ENCODE measurements around the gene MED6.

GRCh38 chr14:70597731-70598130 is 2.7 kb downstream of the MED6 start:
- TF ChIP-seq, protein P1, sequence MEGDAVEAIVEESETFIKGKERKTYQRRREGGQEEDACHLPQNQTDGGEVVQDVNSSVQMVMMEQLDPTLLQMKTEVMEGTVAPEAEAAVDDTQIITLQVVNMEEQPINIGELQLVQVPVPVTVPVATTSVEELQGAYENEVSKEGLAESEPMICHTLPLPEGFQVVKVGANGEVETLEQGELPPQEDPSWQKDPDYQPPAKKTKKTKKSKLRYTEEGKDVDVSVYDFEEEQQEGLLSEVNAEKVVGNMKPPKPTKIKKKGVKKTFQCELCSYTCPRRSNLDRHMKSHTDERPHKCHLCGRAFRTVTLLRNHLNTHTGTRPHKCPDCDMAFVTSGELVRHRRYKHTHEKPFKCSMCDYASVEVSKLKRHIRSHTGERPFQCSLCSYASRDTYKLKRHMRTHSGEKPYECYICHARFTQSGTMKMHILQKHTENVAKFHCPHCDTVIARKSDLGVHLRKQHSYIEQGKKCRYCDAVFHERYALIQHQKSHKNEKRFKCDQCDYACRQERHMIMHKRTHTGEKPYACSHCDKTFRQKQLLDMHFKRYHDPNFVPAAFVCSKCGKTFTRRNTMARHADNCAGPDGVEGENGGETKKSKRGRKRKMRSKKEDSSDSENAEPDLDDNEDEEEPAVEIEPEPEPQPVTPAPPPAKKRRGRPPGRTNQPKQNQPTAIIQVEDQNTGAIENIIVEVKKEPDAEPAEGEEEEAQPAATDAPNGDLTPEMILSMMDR (conservative IDR thresholded peaks at IDR 0.05 in 1 of 2, IDR thresholded peaks at IDR 0.05 in 1 of 2; ENCODE audit: extremely low read depth in 1 of 2, insufficient read depth in 1 of 2, low read depth in 1 of 2, low read length in 2 of 2), result no peak
- TF ChIP-seq EZH2 (IDR thresholded peaks at IDR 0.05; ENCODE audit: borderline replicate concordance, low read length), result no peak
